HG03139 (cell line): ENCODE results near the gene KIFC3.
"Not testable (repeated sequence)": the region's sequence is repeated elsewhere in the genome, so short reads cannot be mapped to it uniquely, and the experiment has no call there.

ENCODE experiments used
- ATAC-seq: cut with Tn5 transposase; IDR thresholded peaks from one replicate; pipeline ENCODE4 v1.9.1; 2021; ENCODE audit not compliant: unreplicated experiment

Gene KIFC3

DNA sequence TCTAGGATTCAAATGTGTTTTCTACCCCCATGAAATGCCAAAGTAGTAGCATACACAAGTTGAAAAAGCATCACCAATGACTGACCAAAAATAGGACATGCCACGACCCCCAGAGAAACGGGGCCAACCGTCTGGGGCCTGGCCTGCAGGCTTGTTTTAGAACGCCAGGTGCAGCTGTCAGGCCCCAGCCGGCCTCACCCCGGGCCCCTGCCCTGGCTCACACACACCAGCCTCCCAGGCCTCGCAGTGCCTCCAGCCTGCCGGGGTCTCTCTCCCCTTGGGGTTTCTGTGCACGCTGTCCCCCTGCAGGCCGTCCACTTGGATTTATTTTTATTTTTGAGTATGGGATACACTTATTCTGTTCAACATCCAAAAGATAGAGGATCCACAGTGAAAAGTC, 58.8 kb downstream of the KIFC3 start:
- ATAC-seq: no peak

GRCh38 chr16:57742543-57742942, 59.7 kb downstream of the KIFC3 start:
- ATAC-seq: no peak

DNA sequence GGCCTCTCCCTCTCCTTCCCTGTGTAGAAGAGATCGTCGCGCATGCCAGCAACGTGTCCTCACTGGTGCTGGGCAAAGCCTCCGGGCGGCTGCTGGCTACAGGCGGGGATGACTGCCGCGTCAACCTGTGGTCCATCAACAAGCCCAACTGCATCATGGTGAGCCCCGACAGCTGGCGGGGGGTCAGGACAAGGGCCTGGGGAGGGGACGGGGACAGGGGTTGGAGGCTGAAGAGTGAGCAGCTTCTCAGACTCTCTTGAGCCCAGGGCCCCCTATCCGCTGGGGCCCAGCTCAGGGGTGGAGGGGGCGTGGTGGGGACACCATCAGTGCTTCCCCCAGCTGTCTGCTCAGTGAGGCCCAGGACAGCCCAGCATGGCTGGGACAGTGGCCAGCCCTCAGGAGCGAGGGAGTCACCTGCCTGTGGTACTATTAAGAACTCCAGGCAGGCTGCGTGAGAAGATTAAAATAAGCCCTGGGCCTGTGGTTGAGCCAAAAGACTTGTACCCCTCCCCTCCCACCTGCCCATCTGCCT, 60.6 kb downstream of the KIFC3 start:
- no peak for ATAC-seq

DNA sequence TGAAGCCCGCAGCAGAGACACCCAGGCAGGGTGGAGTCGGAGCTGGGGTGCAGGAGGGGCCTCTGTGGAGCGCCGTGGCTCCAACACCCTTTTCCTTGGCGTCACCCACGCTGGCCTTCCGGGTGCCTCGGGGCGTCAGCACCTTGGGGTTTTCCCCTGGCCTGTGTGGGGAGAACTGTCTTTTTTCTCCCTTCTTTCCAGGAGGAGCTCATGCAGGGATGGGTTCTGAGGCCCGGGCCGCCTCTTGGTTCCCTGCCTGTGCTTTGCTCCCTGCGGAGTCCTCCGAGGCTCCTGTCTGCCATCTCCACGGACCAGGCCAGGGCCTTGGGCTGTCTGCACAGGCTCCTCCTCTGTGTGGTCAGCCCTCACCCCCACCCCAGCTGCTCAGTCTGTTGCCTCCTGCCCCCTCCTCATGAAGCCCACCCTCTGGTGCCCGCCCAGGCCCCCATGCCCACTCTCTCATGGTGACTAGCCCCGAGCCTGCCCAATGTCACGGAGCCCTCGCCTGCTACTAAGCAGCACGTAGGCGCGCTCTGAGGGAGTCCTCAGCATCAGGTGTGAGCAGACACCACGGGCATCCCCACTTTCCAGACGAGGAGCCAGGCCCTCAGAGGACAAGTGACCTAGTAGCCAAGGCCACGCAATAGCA, 61.7 kb downstream of the KIFC3 start:
- ATAC-seq: no peak

DNA sequence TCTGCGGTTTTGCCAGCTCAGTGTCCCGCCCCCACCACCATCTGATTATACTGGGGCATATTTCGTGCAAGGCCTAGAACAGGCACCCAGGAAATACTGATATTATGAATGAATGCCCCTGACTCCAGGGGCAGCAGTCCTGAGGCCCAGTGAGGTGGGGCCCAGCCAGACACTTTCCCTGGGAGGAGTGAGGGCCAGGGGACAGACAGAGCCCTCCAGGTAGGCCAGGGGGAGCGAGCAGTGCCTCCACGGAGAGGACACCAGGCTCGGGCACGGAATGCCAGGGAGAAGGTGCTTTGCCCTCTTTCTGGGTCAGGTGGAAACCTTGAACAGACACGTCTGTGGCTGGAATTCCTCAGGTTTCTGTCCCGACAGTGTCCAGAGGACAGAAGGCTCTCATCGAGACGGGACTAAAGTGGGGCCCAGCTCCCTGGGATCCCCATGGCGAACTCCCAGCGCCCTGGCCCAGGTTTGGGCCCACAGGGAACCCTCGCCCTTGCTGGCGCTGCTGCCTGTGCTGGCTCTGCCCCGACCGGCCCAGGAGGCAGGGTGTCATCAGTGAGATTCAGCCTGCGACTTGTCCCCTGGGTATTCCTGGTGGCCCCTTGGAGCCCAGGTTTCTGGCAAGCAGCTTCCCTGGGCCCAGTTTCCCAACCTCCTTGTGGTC, 62.4 kb downstream of the KIFC3 start:
- no peak for ATAC-seq

DNA sequence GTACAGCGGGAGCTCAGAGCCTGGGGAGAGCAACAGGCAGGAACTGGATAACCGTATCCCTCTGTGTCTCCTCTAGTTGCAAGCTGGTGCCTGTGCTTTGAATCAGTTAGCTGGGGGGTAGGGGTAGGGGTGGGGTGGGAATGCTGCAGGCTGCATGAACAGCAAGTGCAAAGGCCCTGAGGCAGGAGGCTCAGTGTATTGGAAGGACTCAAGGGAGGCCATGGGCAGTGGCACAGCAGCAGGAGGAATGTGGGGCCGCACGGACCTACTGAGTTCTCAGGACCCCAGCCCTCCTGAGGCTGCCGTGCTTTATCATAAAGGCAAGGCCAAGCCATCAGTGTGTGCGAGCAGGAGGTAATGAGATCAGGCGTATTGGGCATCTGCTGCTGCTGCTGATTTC, 63.4 kb downstream of the KIFC3 start:
- no peak for ATAC-seq

GRCh38 chr16:57736419-57737351, 65.6 kb downstream of the KIFC3 start:
- no peak for ATAC-seq

DNA sequence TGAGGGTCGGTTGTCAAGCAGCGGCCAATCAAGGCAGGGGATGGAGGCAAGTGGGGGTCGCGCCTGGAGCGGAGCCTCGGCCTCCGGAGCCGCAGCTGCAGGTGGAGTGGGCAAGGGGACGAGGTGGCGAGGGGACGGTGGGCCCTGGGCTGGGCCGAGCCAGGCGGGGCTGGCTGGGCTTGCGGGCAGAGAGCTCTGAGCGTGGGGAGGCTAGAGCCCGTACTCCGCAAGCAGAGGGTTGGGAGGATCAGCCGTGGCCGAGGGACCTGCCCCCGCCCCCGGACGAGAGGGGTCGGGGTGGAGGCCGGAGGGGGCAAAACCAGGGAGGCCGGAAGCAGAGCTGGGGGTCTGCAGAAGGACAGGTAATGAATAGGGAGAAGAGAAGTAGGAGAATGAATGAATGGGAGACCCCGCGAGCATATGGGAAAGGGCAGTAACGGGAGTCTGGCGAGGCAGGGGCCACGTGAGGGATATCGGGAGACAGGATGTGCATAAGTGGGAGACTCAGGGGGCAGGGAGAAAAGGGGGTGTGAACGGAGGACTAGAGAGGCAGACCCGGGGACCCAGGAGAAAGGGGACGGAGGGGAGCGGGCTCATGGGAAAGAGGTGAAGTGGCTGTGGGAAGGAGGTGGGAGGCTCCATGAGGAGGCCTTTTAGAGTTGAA, 66.4 kb downstream of the KIFC3 start, which contains the start of gene KATNB1:
KATNB1 (plus strand) TSS at position 16 of the 664 bp plus-strand sequence. CDS start 1,474 bp downstream, outside the sequence.
- ATAC-seq: peak; percentile 9

- ATAC-seq: peak; percentile 86
Measured at GRCh38 chr16:57734925-57735754, 67.2 kb downstream of the KIFC3 start.

GRCh38 chr16:57734308-57734924, 67.9 kb downstream of the KIFC3 start:
- ATAC-seq: no peak

GRCh38 chr16:57732714-57733113, 69.6 kb downstream of the KIFC3 start:
- ATAC-seq: no peak

DNA sequence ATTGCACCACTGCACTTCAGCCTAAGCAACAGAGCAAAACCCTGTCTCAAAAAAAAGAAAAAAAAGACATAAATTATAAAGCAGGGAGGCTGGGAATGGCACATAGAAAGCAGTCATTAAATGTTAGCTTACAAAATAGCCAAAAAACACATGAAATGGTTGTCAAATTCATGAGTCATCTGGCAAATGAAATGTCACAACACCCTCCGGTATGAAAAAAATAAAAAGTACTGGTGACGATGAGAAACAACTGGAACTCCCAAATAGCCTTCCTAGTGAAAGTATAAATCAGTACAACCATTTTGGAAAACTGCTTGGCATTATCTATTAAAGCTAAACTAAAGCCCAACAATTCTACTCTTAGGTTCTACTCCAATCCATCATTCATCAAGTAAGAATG, 70.3 kb downstream of the KIFC3 start:
- ATAC-seq: no peak

DNA sequence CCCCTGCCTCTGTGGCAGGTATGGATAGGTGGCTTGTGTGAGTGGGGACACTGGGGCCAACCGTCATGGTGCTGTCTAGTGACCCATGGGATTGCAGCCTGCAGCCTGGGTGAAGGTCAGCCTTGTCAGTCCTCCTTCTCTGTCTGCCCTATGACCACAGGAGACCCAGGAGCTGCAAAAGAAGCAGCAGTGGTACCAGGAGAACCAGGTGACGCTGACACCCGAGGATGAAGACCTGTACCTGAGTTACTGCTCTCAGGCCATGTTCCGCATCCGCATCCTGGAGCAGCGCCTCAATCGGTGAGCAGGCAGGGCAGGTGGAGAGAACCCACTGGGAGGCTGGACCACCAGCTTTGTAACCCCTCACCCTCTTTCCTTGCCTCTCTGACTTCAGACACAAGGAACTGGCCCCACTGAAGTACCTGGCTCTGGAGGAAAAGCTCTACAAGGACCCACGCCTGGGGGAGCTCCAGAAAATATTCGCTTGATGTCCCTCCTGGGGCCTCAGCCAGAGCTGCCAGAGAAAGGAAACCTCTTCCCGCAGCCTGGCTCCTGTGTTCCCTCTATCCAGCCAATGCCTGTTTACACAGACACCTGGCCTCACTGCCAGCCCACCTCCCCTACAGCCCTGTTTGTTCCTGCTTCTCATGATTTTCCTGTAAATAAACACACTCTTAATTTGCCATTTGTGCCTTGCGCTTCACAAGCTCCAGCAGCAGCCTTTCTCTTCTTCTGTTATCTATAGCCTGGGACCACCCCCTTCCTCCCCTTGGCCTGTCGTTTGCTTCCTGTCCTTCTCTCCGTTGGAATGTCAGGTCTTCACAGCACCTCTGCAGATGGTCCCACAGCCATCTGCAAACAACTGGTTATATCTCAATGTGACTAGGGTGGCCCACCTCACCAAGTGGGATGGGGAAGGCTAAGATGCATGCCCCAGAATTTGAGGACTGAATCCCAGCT, 71.2 kb downstream of the KIFC3 start:
- no peak for ATAC-seq

GRCh38 chr16:57729852-57730251, 72.4 kb downstream of the KIFC3 start:
- ATAC-seq: not testable (repeated sequence)

GRCh38 chr16:57729182-57729484, 73.2 kb downstream of the KIFC3 start:
- ATAC-seq: no peak

GRCh38 chr16:57728336-57729181, 73.7 kb downstream of the KIFC3 start:
- no peak for ATAC-seq

DNA sequence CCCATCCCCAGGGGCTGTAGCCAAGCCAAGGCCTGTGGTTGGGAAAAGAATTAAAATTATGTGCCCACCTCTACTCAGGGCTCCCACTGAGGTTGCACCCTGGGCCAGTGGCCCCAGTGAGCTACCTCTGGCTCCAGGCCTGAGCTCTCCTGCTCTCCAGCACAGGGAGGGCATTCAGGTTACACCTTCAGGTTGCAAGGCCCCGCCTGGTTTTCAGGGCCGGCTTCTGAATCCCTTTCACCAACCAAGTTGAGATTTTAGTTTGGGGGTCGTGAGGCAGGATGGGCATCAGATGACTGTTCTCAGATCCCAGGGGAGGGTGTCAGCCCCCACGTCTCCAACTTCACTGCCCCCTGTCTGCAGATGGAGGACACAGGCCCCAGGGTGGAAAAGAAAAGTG, 74.7 kb downstream of the KIFC3 start:
- ATAC-seq: no peak
